ENCODE measurements around the gene TMEM80.

The TMEM80 gene

GRCh38 chr11:692824-693414 lies 2.7 kb upstream of the TMEM80 start:
- Histone ChIP-seq H3K9me3 (ENCODE audit: low read length) (no peaks in the 10 kb centered on the region), H3K36me3 (ENCODE audit: insufficient read depth, low read length) (peaks cover 16% of the 10 kb centered on the region), H3K4me3 (ENCODE audit: low read depth, low read length, poor library complexity, severe bottlenecking) (peak overlapping the region; percentile 89), H3K79me2 (ENCODE audit: insufficient read depth, low read length) (no peaks in the 10 kb centered on the region), H3K4me2 (ENCODE audit: low read length) (peak overlapping the region; percentile 65; the same call in 1 of the 2 replicates), H3K9me2 (ENCODE audit: low read depth, low read length) (no peaks in the 10 kb centered on the region), H3K27me3 (ENCODE audit: insufficient read depth, low read length) (no peaks in the 10 kb centered on the region), H3K4me1 (ENCODE audit: insufficient read depth, low read length, severe bottlenecking) (peaks cover 33% of the 10 kb centered on the region), H2AFZ (ENCODE audit: low read length) (no peak overlapping the region), H3F3A (ENCODE audit: insufficient read depth, low read length) (no peaks in the 10 kb centered on the region), H3K9ac (ENCODE audit: low read length) (peak overlapping the region; percentile 11; the same call in 1 of the 2 replicates), H3K27ac (ENCODE audit: low read depth, low read length, poor library complexity, severe bottlenecking) (peak overlapping the region; percentile 22), H4K20me1 (ENCODE audit: insufficient read depth, low read length) (no peaks in the 10 kb centered on the region)
- TF ChIP-seq EZH2 (IDR thresholded peaks at IDR 0.05; ENCODE audit: borderline replicate concordance, low read length) (no peak), CTCF (IDR thresholded peaks at IDR 0.05; ENCODE audit: low read length) (no peak)

DNA sequence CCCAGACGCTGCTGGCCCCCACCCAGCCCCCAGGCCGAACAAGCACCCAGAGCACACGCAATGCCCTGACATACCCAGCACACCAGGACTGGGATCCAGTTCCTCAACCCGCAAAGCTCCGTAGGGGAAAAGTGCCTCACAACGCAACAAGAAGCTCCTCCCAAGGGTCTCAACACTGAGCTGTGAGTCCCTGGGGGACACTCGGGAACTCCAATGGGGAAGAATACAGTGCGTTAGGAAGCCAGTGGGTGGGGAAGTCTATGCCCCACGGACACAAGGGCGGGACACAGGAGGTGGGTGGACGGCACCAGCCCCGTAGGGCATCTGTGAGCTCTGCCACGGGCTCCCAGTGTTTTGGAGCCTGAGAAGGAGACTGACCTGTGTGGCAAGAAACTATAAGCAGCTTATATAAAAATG lies 2.2 kb upstream of the TMEM80 start:
- peaks cover 11% of the 10 kb centered on the region for H3K36me3 ChIP-seq (ENCODE audit: insufficient read depth, low read length)
- H3F3A ChIP-seq (ENCODE audit: insufficient read depth, low read length), result no peaks in the 10 kb centered on the region
- H3K9me2 ChIP-seq (ENCODE audit: low read depth, low read length), result no peaks in the 10 kb centered on the region
- peaks cover 37% of the 10 kb centered on the region for H3K4me1 ChIP-seq (ENCODE audit: insufficient read depth, low read length, severe bottlenecking)
- peak overlapping the region; percentile 65 for H3K4me2 ChIP-seq (ENCODE audit: low read length)
- H4K20me1 ChIP-seq (ENCODE audit: insufficient read depth, low read length), result no peaks in the 10 kb centered on the region
- peak overlapping the region; percentile 22 for H3K27ac ChIP-seq (ENCODE audit: low read depth, low read length, poor library complexity, severe bottlenecking)
- no peaks in the 10 kb centered on the region for H3K79me2 ChIP-seq (ENCODE audit: insufficient read depth, low read length)
- H3K9ac ChIP-seq (ENCODE audit: low read length), result peak overlapping the region; percentile 11; the same call in 1 of the 2 replicates
- H3K4me3 ChIP-seq (ENCODE audit: low read depth, low read length, poor library complexity, severe bottlenecking), result peak overlapping the region; percentile 89
- no peaks in the 10 kb centered on the region for H3K9me3 ChIP-seq (ENCODE audit: low read length)
- no peak overlapping the region for H2AFZ ChIP-seq (ENCODE audit: low read length)
- no peaks in the 10 kb centered on the region for H3K27me3 ChIP-seq (ENCODE audit: insufficient read depth, low read length)
- TF ChIP-seq CTCF (IDR thresholded peaks at IDR 0.05; ENCODE audit: low read length), result no peak
- TF ChIP-seq EZH2 (IDR thresholded peaks at IDR 0.05; ENCODE audit: borderline replicate concordance, low read length), result no peak

DNA sequence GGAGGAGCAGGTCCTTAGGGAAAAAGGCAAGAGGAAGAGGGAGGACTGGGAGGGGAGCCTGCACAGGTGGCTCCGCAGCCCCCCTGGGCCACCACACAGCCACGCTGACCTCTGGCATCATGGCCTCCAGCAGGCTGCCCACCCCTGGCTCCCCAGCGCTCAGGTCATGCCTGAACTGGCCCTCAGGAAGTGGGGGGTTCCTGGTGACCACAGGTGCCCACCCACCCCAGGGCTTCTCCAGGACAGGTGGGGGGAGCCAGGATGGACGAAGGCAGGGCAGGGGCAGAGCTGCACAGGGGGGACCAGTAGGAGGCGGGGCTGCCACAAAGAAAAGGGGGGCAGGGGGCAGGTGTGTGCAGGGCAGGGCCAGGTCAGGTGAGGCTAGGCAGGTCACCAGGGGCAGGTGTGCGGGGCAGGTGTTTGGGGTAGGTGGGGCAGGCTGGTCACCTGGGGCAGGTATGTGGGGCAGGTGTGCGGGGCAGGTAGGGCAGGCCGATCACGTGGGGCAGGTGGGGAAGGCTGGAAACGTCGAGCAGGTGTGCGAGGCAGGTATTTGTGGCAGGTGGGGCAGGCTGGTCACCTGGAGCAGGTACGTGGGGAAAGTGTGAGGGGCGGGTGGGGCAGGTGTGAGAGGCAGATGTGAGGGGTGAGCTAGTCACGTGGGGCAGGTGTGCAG lies 1.6 kb upstream of the TMEM80 start:
- Histone ChIP-seq H3K79me2 (ENCODE audit: insufficient read depth, low read length) (no peaks in the 10 kb centered on the region), H3F3A (ENCODE audit: insufficient read depth, low read length) (no peaks in the 10 kb centered on the region), H4K20me1 (ENCODE audit: insufficient read depth, low read length) (no peaks in the 10 kb centered on the region), H3K4me1 (ENCODE audit: insufficient read depth, low read length, severe bottlenecking) (peaks cover 37% of the 10 kb centered on the region), H3K9me2 (ENCODE audit: low read depth, low read length) (no peaks in the 10 kb centered on the region), H3K27me3 (ENCODE audit: insufficient read depth, low read length) (no peaks in the 10 kb centered on the region), H3K36me3 (ENCODE audit: insufficient read depth, low read length) (peaks cover 6% of the 10 kb centered on the region; the same call in 1 of the 2 replicates), H3K27ac (ENCODE audit: low read depth, low read length, poor library complexity, severe bottlenecking) (peak overlapping the region; percentile 22), H3K9me3 (ENCODE audit: low read length) (no peaks in the 10 kb centered on the region), H3K4me3 (ENCODE audit: low read depth, low read length, poor library complexity, severe bottlenecking) (peak overlapping the region; percentile 89), H3K4me2 (ENCODE audit: low read length) (peak overlapping the region; percentile 65), H2AFZ (ENCODE audit: low read length) (no peak overlapping the region), H3K9ac (ENCODE audit: low read length) (peak overlapping the region; percentile 11; the same call in 1 of the 2 replicates)
- no peak for TF ChIP-seq EZH2 (IDR thresholded peaks at IDR 0.05; ENCODE audit: borderline replicate concordance, low read length)
- TF ChIP-seq CTCF (IDR thresholded peaks at IDR 0.05; ENCODE audit: low read length), result no peak
